Suprapubic skin (tissue), 3 donors: Measurements from ENCODE around the gene TTC27.

Experiments used
- CTCF ChIP-seq, 2 donors: fragments of 200-600 bp in 1 of 2; fragments of 450-650 bp in 1 of 2; sonication (generic) in 1 of 2; IDR thresholded peaks; one replicate each; pipeline ENCODE4 v1.5.1; 2016 to 2019; ENCODE audit warnings: antibody characterized with exemption in 2 of 2, mild to moderate bottlenecking in 1 of 2, moderate library complexity in 1 of 2
- POLR2A ChIP-seq, 2 donors: fragments of 450-650 bp; IDR thresholded peaks; one replicate each; pipeline ENCODE4 v1.6.1; 2017; ENCODE audit warnings: antibody characterized with exemption in 2 of 2, mild to moderate bottlenecking in 2 of 2, moderate library complexity in 2 of 2

GRCh38 chr2:32720771-32721170, 92.9 kb downstream of the TTC27 start:
- TF ChIP-seq CTCF (IDR thresholded peaks at IDR 0.05) (no peak), POLR2A (IDR thresholded peaks at IDR 0.05) (no peak)
